Thoracic aorta (tissue), 2 donors: ENCODE data around the gene SLC15A1. TPM values are rescaled to one million over a fixed set of nuclear protein-coding genes. Genes with fewer than 3 reads are reported as not detected.

Experiments used
- ATAC-seq: fragments of 150-250 bp; one replicate; pipeline ENCODE4 v1.8.0; 2017; ENCODE audit warnings: low read depth; ENCODE audit not compliant: insufficient number of reproducible peaks, low FRiP score
- DNase-seq: peaks from one replicate; pipeline ENCODE4 v3.0.0-alpha.2; 2020; ENCODE audit warnings: low spot score
- H3K27ac ChIP-seq, 2 donors: fragments of 200-600 bp; sonication (generic); 1 replicate in 1 of 2; 2 replicates in 1 of 2; pipeline ENCODE4 v1.5.1; 2016; ENCODE audit warnings: mild to moderate bottlenecking in 2 of 2, moderate library complexity in 2 of 2
- H3K27me3 ChIP-seq: fragments of 200-600 bp; sonication (generic); replicated peaks from 2 replicates; pipeline ENCODE4 v1.6.0; 2016; ENCODE audit warnings: mild to moderate bottlenecking; ENCODE audit not compliant: insufficient read depth
- H3K36me3 ChIP-seq: fragments of 200-600 bp; sonication (generic); one replicate; pipeline ENCODE4 v1.5.1; 2016
- H3K4me1 ChIP-seq, 2 donors: fragments of 200-600 bp; sonication (generic); 1 replicate in 1 of 2; 2 replicates in 1 of 2; pipeline versions ENCODE4 v1.5.1 to v1.6.0; 2016; ENCODE audit warnings: low read depth in 2 of 2, mild to moderate bottlenecking in 1 of 2; ENCODE audit not compliant: control insufficient read depth in 1 of 2
- H3K4me3 ChIP-seq: fragments of 200-600 bp; sonication (generic); 2 replicates; pipeline ENCODE4 v1.5.1; 2016; ENCODE audit warnings: mild to moderate bottlenecking
- H3K9me3 ChIP-seq: fragments of 200-600 bp; sonication (generic); 2 replicates; pipeline ENCODE4 v1.5.1; 2016
- total RNA-seq, 2 donors: library from RNA; depleted of rRNA; stranded (reverse); fragments of >200 nt; gene quantifications; one replicate each; pipeline versions ENCODE4 v1.1.0 to v1.2.3, GENCODE V29; 2016
- TF ChIP-seq, protein P1 (sequence below): fragments of 200-600 bp; sonication (generic); IDR thresholded peaks from one replicate; pipeline ENCODE4 v1.5.1; 2019; ENCODE audit warnings: antibody characterized with exemption

Gene SLC15A1
- total RNA-seq, 2 donors from 2014 or later: not detected

- no peak for DNase-seq
- Histone ChIP-seq H3K4me1 (peaks cover 4 to 22% of the 10 kb centered on the region in 2 donors), H3K27me3 (no peaks in the 10 kb centered on the region), H3K36me3 (no peaks in the 10 kb centered on the region), H3K9me3 (no peaks in the 10 kb centered on the region), H3K27ac (peak overlapping the region in 1 of 2 donors; percentile 85), H3K4me3 (no peak overlapping the region)
- TF ChIP-seq, protein P1, sequence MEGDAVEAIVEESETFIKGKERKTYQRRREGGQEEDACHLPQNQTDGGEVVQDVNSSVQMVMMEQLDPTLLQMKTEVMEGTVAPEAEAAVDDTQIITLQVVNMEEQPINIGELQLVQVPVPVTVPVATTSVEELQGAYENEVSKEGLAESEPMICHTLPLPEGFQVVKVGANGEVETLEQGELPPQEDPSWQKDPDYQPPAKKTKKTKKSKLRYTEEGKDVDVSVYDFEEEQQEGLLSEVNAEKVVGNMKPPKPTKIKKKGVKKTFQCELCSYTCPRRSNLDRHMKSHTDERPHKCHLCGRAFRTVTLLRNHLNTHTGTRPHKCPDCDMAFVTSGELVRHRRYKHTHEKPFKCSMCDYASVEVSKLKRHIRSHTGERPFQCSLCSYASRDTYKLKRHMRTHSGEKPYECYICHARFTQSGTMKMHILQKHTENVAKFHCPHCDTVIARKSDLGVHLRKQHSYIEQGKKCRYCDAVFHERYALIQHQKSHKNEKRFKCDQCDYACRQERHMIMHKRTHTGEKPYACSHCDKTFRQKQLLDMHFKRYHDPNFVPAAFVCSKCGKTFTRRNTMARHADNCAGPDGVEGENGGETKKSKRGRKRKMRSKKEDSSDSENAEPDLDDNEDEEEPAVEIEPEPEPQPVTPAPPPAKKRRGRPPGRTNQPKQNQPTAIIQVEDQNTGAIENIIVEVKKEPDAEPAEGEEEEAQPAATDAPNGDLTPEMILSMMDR: no peak
- no peak for ATAC-seq
Measured at GRCh38 chr13:98676239-98676638, 76.2 kb downstream of the SLC15A1 start.

GRCh38 chr13:98675837-98676236 is 76.6 kb downstream of the SLC15A1 start:
- no peak for DNase-seq
- no peak for ATAC-seq
- TF ChIP-seq, protein P1: no peak
- H3K36me3 ChIP-seq: no peaks in the 10 kb centered on the region
- H3K4me1 ChIP-seq: peaks cover 4 to 22% of the 10 kb centered on the region in 2 donors
- no peak overlapping the region for H3K27ac ChIP-seq
- H3K4me3 ChIP-seq: no peak overlapping the region
- H3K27me3 ChIP-seq: no peaks in the 10 kb centered on the region
- H3K9me3 ChIP-seq: no peaks in the 10 kb centered on the region

GRCh38 chr13:98675066-98675465 is 77.4 kb downstream of the SLC15A1 start:
- no peak overlapping the region for H3K27ac ChIP-seq
- H3K27me3 ChIP-seq: no peaks in the 10 kb centered on the region
- no peak overlapping the region for H3K4me3 ChIP-seq
- H3K4me1 ChIP-seq: peaks cover 4 to 22% of the 10 kb centered on the region in 2 donors
- no peaks in the 10 kb centered on the region for H3K36me3 ChIP-seq
- DNase-seq (no peak), ATAC-seq (no peak)
- TF ChIP-seq, protein P1: no peak
- no peaks in the 10 kb centered on the region for H3K9me3 ChIP-seq

- no peak overlapping the region for H3K27ac ChIP-seq
- H3K4me3 ChIP-seq: no peak overlapping the region
Measured at GRCh38 chr13:98672947-98673613, 79.4 kb downstream of the SLC15A1 start.

GRCh38 chr13:98668155-98668554 is 84.3 kb downstream of the SLC15A1 start:
- TF ChIP-seq, protein P1: no peak
- H3K27me3 ChIP-seq: no peaks in the 10 kb centered on the region
- ATAC-seq (no peak), DNase-seq (no peak)
- no peak overlapping the region for H3K27ac ChIP-seq
- peaks cover 0 to 5% of the 10 kb centered on the region in 2 donors for H3K4me1 ChIP-seq
- no peaks in the 10 kb centered on the region for H3K36me3 ChIP-seq
- H3K9me3 ChIP-seq: no peaks in the 10 kb centered on the region
- no peak overlapping the region for H3K4me3 ChIP-seq

More at GRCh38 chr13:98672947-98673613, 79.4 kb downstream of the SLC15A1 start:
- DNase-seq (no peak), ATAC-seq (no peak)
- TF ChIP-seq, protein P1: peak; percentile 84
- Histone ChIP-seq H3K9me3 (no peaks in the 10 kb centered on the region), H3K36me3 (no peaks in the 10 kb centered on the region), H3K4me1 (peaks cover 4 to 22% of the 10 kb centered on the region in 2 donors), H3K27me3 (no peaks in the 10 kb centered on the region)
